AG10803 (cell line): ENCODE results near the gene SARS1.

Source experiments
- DNase-seq: peaks from one replicate; pipeline ENCODE4 v3.0.0; 2010; ENCODE audit warnings: low read depth
- H3K4me3 ChIP-seq: 2 replicates; pipeline ENCODE4 v1.5.1; 2011; ENCODE audit warnings: mild to moderate bottlenecking, low read length, control low read depth
- TF ChIP-seq, protein P1 (sequence below): conservative IDR thresholded peaks from 2 replicates; pipeline ENCODE4 v1.5.1; 2011; ENCODE audit warnings: mild to moderate bottlenecking, low read length, control low read depth, inconsistent platforms

SARS1 gene

DNA sequence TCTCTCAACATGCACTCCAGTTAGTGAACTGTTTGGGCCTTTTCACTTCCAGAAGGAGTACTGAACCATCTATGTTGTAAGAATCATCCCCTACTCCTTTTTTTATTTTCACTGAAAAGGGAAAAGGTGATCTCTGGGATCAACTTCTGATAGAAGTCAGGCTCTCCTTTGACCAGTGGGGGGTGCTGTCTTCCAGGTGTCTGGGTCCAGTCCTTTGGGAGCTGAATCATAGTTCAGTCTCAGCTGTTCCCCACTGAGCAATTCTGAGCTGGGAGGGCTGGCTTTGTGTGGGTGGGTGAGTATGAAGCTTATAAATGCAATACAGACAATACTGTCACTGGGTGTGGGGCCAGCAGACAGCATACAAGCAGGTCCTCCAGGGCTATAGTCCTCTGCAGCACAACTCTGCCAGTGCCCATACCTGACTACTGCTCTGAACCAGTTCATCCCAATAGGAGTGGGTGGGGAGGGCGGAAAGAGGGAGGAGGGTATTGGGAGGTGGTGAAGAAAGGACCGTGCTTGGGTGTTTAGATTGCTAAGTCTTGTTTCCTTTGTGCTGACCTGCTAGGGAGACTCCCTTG lies 12.5 kb upstream of the SARS1 start:
- DNase-seq, result peak; percentile 83
- TF ChIP-seq, protein P1, sequence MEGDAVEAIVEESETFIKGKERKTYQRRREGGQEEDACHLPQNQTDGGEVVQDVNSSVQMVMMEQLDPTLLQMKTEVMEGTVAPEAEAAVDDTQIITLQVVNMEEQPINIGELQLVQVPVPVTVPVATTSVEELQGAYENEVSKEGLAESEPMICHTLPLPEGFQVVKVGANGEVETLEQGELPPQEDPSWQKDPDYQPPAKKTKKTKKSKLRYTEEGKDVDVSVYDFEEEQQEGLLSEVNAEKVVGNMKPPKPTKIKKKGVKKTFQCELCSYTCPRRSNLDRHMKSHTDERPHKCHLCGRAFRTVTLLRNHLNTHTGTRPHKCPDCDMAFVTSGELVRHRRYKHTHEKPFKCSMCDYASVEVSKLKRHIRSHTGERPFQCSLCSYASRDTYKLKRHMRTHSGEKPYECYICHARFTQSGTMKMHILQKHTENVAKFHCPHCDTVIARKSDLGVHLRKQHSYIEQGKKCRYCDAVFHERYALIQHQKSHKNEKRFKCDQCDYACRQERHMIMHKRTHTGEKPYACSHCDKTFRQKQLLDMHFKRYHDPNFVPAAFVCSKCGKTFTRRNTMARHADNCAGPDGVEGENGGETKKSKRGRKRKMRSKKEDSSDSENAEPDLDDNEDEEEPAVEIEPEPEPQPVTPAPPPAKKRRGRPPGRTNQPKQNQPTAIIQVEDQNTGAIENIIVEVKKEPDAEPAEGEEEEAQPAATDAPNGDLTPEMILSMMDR, result peak; percentile 82

DNA sequence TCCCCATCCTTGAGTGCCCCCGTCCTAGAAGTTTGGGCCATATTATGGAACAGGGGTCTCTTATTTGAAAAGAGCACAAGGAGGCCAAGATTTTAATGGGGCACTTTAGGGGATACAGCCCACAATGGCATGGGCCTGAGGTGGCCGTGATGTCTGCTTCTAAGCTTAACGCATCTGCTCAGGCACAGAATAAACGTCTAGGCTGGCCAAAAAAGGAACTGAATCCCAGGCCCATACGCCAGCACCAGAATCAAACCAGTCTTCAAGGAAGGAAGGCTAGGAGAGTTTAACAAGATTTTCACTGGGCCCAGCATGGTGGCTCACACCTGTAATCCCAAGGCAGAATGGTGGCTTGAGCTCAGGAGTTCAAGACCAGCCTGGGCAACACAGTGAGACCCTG lies 9.2 kb upstream of the SARS1 start:
- no peak for DNase-seq
- H3K4me3 ChIP-seq, result no peak overlapping the region
- TF ChIP-seq, protein P1, result no peak

More for the DNA sequence above, 12.5 kb upstream of the SARS1 start:
- H3K4me3 ChIP-seq, result no peak overlapping the region

DNA sequence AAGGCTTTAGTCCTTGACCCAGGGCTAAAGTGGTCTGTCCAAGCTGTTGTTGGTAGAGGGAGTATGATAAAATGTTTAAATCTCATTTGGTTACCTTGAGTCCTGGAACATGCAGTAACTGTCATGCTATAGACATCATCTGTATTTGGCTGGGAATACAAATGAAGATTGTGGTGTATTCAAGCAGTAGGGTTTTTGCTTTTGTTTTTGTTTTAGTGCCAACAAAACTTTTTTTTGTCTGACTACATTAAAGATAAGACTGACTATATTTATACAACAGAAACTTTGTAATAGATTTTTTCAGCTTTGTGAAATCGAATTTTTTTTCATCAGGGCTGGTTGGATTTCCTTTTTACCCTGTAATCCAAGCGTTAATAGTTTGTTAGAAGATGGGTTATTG lies 7.4 kb upstream of the SARS1 start:
- no peak overlapping the region for H3K4me3 ChIP-seq
- DNase-seq, result no peak
- TF ChIP-seq, protein P1, result no peak

DNA sequence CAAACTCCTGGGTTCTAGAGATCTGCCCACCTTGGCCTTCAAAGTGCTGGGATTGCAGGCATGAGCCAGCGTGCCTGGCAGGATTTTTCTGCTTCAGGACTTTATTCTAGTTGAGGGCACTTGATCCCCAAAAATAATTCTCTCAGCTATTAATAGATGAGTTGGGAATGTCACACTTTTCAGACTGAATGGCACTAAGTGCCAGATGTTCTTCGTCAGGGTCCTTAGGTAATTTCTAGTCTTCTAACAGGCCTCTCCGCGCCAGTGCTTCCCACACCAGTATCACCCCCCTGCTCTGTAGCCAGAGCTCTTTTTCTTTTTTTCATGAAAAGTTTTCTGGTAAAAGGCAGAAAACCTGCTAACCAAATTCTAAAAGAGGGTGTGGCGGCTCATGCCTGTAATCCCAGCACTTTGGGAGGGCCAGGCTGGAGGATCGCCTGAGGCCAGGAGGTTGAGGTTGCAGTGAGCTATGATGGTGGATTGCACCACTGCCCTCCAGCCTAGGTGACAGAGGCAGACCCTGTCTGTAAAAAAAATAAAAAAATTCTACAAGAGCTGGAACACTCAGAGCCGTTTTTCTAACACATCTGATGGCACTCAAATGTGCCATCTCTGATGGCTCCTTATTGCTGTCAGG lies 6.1 kb upstream of the SARS1 start:
- TF ChIP-seq, protein P1, result no peak
- DNase-seq, result no peak

DNA sequence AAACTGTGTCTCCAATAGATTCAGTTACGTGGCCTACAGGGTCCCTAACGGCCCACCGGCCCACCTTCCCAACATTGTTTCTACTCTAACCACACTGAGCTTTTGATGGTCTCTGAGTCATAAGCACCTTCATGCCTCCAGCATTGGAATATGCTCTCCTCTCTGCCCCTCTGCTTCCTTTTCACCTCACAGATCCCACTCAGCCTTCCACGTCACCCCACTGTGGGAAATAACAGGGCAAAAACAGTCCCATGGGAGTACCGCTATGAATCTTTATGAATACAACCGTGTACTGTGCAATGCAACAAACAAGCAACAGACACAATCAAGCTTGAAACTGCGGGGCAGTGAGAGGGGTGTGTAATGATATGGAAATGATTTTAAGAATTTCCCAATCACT lies 5.3 kb upstream of the SARS1 start:
- TF ChIP-seq, protein P1, result no peak
- H3K4me3 ChIP-seq, result no peak overlapping the region
- no peak for DNase-seq

More for the DNA sequence above, 6.1 kb upstream of the SARS1 start:
- H3K4me3 ChIP-seq, result no peak overlapping the region

DNA sequence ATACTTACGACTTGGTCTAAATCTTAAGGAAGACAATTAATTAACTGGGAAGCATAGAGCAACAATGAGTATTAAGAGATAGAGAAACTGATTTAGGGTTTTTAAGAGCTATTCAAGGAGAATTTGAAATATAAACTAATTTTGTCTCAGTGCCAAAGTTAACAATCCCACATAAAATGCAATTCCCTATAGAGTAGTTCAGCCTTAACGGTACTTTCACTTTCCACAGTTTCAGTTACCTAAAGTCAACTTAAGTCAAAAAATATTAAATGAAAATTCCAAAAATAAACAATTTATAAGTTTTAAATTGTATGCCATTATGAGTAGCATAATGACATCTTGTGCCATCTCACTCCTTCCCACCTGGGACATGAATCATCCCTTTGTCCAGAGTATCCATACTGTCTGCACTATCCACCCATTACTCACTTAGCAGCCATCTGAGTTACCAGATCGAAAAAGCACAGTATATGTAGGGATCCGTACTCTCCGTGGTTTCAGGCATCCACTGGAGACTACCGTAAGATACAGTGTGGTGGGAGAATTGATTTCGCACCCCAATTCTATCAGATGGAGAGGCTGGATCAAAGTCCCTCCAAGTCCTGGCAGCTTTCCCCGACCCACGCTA lies 4.8 kb upstream of the SARS1 start:
- no peak overlapping the region for H3K4me3 ChIP-seq
- TF ChIP-seq, protein P1, result no peak
- DNase-seq, result no peak

DNA sequence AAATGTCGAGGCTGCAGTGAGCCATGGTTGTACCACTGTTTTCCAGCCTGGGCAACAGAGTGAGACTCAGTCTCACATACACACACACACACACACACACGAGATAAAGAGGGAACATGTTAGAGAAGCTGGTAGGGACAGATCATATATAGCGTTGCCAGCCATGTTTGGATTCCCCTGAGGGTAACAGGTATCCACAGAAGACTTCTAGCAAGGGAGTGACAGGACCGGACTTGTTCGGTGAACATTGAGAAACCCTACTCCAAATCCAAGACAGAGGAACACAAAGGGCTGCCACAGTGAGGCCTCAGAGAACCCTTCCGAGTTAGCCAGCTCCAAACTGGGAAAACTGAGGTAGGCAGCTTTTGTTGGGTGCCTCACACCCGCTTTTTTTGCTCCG lies 3.7 kb upstream of the SARS1 start:
- no peak overlapping the region for H3K4me3 ChIP-seq
- no peak for DNase-seq
- TF ChIP-seq, protein P1, result no peak
